Thyroid gland (tissue), 4 donors: ENCODE results near the gene ENOX1.

Source experiments
- CTCF ChIP-seq, 6 experiments: fragments of 200-600 bp in 3 of 6; fragments of 450-650 bp in 3 of 6; sonication (generic) in 3 of 6; IDR thresholded peaks; one replicate each; pipeline ENCODE4 v1.5.1; 2016 to 2019; ENCODE audit warnings: antibody characterized with exemption in 6 of 6, mild to moderate bottlenecking in 2 of 6, inconsistent platforms in 1 of 6, moderate library complexity in 1 of 6
- POLR2A ChIP-seq, 2 donors: fragments of 450-650 bp; IDR thresholded peaks; one replicate each; pipeline ENCODE4 v1.6.1; 2017; ENCODE audit warnings: antibody characterized with exemption in 2 of 2, mild to moderate bottlenecking in 2 of 2, moderate library complexity in 1 of 2

GRCh38 chr13:43830497-43830881 is 43.7 kb upstream of the ENOX1 start:
- TF ChIP-seq CTCF (IDR thresholded peaks at IDR 0.05) (no peak), POLR2A (IDR thresholded peaks at IDR 0.05) (no peak)
